Glomerular endothelial cell (primary cell): ENCODE measurements around the gene KLHL13. TPM values are rescaled to one million over a fixed set of nuclear protein-coding genes. Genes with fewer than 3 reads are reported as not detected.

Experiments used
- DNase-seq: peaks from one replicate; pipeline ENCODE4 v3.0.0-alpha.2; 2011; ENCODE audit warnings: low read depth, low spot score; ENCODE audit errors: extremely low read depth
- total RNA-seq: library from RNA; depleted of rRNA; stranded (reverse); fragments of >200 nt; gene quantifications from 2 replicates; pipeline ENCODE4 v1.2.3, GENCODE V29; 2015

The KLHL13 gene
- total RNA-seq, 1 donor from 2014 or later: 3.9 TPM

GRCh38 chrX:117892469-117892868, 224.1 kb downstream of the KLHL13 start:
- DNase-seq: no peak

DNA sequence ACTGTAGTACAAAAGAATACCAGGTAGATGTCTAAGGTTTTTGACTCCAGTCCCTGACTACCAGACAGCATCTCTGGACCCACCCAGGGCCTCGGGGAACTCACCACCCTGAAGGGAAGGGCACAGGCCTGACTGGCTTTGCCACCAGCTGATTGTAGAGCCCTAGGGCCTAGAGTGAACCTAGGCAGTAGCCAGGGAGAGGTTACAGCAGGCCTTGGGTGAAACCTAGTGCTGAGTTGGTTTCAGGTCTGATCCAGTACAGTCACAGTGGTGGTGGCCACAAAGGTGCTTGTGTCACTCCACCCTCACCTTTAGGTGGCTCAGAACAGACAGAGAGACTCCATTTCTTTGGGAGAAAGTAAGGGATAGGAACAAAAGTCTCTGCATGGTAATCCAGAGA, 244.8 kb downstream of the KLHL13 start:
- no peak for DNase-seq

- no peak for DNase-seq
These were observed 256.1 kb downstream of the KLHL13 start for GRCh38 chrX:117860517-117860916.

DNA sequence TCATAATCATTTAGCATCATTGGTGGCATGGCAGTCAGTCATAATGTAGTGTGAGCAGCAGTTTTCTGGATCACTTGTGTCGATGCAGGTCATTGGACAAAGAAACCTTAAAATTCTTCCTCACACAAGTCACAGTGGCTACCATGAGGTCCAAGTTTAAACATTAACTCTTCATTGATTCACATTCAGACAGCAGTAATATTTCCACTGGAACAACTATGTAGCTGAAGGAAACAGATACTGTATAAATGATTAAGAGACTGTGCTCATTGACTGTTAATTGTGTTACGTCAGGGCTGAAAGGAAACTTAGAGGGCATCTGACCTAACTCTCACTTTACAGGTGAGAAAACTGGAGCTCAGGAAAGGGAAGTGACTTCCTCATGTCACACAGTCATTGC, 261.8 kb downstream of the KLHL13 start:
- no peak for DNase-seq

- no peak for DNase-seq
These were observed 265.6 kb downstream of the KLHL13 start for GRCh38 chrX:117851025-117851424.

Other genes starting within 250 kb of the KLHL13 start
- gene WDR44, start 229.3 kb upstream of the KLHL13 start, total RNA-seq: 20.0 TPM in 2 replicates